Small intestine (tissue), 7 donors: ENCODE results near the gene PCDHGA9. TPM values are rescaled to one million over a fixed set of nuclear protein-coding genes. Genes with fewer than 3 reads are reported as not detected.
"Not testable (repeated sequence)": the region's sequence is repeated elsewhere in the genome, so short reads cannot be mapped to it uniquely, and the experiment has no call there.

Source experiments
- DNase-seq, 2 donors: peaks; one replicate each; pipeline versions ENCODE4 v3.0.0 to v3.0.0-alpha.2; 2013
- FAIRE-seq: peaks from 2 replicates; lab custom pipeline; 2012; peaks lifted over from hg19 to GRCh38; lab: Jason Lieb, UNC
- H3K27ac ChIP-seq, 3 donors: one replicate each; pipeline ENCODE4 v1.5.1; 2013; ENCODE audit warnings: low read length in 2 of 3, mild to moderate bottlenecking in 2 of 3, control low read depth in 1 of 3, inconsistent platforms in 1 of 3, low read depth in 1 of 3, moderate library complexity in 1 of 3
- H3K27me3 ChIP-seq, 3 donors: one replicate each; pipeline ENCODE4 v1.6.1; 2013; ENCODE audit warnings: low read length in 3 of 3, inconsistent platforms in 1 of 3; ENCODE audit not compliant: control insufficient read depth in 3 of 3, insufficient read depth in 3 of 3
- H3K36me3 ChIP-seq, 3 donors: one replicate each; pipeline ENCODE4 v1.6.1; 2013; ENCODE audit warnings: low read length in 3 of 3, inconsistent platforms in 1 of 3, low read depth in 1 of 3, mild to moderate bottlenecking in 1 of 3, moderate library complexity in 1 of 3; ENCODE audit not compliant: control insufficient read depth in 3 of 3, insufficient read depth in 2 of 3
- H3K4me1 ChIP-seq, 3 donors: one replicate each; pipeline ENCODE4 v1.6.1; 2013; ENCODE audit warnings: low read length in 2 of 3, inconsistent platforms in 1 of 3, low read depth in 1 of 3, mild to moderate bottlenecking in 1 of 3, moderate library complexity in 1 of 3; ENCODE audit not compliant: control insufficient read depth in 3 of 3, insufficient read depth in 2 of 3
- H3K4me3 ChIP-seq, 3 donors: one replicate each; pipeline ENCODE4 v1.5.1; 2013; ENCODE audit warnings: low read length in 3 of 3, control low read depth in 1 of 3, inconsistent platforms in 1 of 3, low read depth in 1 of 3, mild to moderate bottlenecking in 1 of 3, moderate library complexity in 1 of 3
- H3K9me3 ChIP-seq, 2 donors: one replicate each; pipeline ENCODE4 v1.6.1; 2013; ENCODE audit warnings: low read depth in 1 of 2, low read length in 1 of 2; ENCODE audit not compliant: control insufficient read depth in 2 of 2, insufficient read depth in 1 of 2
- WGBS, 3 donors: extraction: QIAGEN DNeasy Blood & Tissue Kit; methylation state at CpG; one replicate each; pipeline ENCODE4 v1.1.7; 2013; 5-methylcytosine and 5-hydroxymethylcytosine counted together
- polyA plus RNA-seq, 4 donors: library from polyadenylated mRNA; stranded (reverse) in 3 of 4; unstranded in 1 of 4; fragments of 200-250 nt in 3 of 4; fragments of 120-200 nt in 1 of 4; gene quantifications; one replicate each; pipeline versions ENCODE4 v1.2.1 to v1.2.3, GENCODE V29; 2013
- donor health status: healthy with polysubstance abuse.
- donor health status: control.
- donor health status: control.
- donor health status: Bipolar disorder and iron deficiency.
- donor health status: healthy.

Gene PCDHGA9
- polyA plus RNA-seq, 4 donors: 0.75 to 1.0 TPM; not detected in 2

DNA sequence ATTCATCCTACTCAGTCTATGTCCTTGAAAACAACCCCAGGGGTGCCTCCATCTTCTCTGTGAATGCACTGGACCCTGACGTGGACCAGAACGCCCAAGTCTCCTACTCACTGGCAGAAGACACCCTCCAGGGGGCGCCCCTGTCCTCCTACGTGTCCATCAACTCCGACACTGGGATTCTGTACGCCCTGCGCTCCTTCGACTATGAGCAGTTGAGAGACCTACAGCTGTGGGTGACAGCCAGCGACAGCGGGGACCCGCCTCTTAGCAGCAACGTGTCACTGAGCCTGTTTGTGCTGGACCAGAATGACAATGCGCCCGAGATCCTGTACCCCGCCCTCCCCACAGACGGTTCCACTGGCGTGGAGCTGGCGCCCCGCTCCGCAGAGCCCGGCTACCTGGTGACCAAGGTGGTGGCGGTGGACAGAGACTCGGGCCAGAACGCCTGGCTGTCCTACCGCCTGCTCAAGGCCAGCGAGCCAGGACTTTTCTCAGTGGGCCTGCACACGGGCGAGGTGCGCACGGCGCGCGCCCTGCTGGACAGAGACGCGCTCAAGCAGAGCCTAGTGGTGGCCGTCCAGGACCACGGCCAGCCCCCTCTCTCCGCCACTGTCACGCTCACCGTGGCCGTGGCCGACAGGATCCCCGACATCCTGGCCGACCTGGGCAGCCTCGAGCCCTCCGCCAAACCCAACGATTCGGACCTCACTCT, 27.0 kb upstream of the PCDHGA9 start:
- not testable (repeated sequence) for DNase-seq, H3K4me1 ChIP-seq, H3K36me3 ChIP-seq, H3K27ac ChIP-seq, FAIRE-seq, H3K4me3 ChIP-seq
- Histone ChIP-seq H3K27me3 (peaks cover 0 to 22% (median 20%) of the 10 kb centered on the region in 3 donors), H3K9me3 (peaks cover 0 to 54% of the 10 kb centered on the region in 2 donors)
- WGBS, 3 donors: 53 to 63% (median 60%) methylated on average over 29 to 43 of the region's 48 CpGs

DNA sequence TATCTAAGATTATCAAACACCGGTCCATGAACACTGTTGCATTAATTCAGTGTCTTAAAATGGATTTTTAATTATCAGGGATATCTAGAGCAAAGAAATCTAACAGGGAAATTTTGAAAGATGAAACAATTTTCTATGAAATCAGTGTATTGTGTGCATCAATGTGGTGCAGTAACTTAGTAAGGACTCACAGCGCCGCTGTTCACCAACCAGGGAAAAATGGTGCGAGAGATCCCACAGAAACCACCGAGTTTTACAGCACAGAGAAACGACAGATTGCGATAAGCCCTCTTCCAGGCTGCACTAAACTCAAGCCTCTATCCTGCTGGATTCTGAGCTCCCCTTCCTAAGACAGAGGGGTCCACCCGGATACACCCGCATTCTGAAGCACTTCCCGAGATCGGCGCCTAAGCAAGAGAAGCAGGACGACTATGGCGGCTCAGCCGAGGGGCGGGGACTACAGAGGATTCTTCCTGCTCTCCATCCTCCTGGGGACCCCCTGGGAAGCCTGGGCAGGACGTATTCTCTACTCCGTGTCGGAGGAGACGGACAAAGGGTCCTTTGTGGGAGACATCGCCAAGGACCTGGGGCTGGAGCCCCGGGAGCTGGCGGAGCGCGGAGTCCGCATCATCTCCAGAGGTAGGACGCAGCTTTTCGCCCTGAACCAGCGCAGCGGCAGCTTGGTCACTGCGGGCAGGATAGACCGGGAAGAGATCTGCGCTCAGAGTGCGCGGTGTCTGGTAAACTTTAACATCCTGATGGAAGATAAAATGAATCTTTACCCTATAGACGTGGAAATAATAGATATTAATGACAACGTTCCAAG, 19.9 kb upstream of the PCDHGA9 start, which contains the start of gene PCDHGA7:
Gene PCDHGA7 (plus strand): TSS at position 274 of the 826 bp plus-strand sequence. CDS start 158 bp downstream, at position 432.
- FAIRE-seq: no peak
- peaks cover 0 to 43% of the 10 kb centered on the region in 2 donors for H3K9me3 ChIP-seq
- WGBS, 3 donors: 19 to 37% (median 26%) methylated on average over 37 of the region's 37 CpGs

DNA sequence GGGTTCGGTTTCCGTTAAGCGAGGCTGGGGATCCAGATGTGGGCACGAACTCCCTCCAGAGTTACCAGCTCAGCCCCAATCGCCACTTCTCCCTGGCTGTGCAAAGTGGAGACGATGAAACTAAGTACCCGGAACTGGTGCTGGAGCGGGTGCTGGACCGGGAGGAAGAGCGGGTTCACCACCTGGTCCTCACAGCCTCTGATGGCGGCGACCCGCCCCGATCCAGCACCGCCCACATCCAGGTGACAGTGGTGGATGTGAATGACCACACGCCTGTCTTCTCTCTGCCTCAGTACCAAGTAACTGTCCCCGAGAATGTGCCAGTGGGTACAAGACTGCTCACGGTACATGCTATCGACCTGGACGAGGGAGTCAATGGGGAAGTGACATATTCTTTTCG, 19.2 kb upstream of the PCDHGA9 start:
- Histone ChIP-seq H3K36me3 (no peaks in the 10 kb centered on the region), H3K9me3 (peaks cover 0 to 42% of the 10 kb centered on the region in 2 donors), H3K4me1 (no peaks in the 10 kb centered on the region), H3K27me3 (peaks cover 0 to 28% (median 12%) of the 10 kb centered on the region in 3 donors), H3K27ac (no peak overlapping the region), H3K4me3 (no peak overlapping the region)
- no peak for DNase-seq
- WGBS, 3 donors: 43 to 46% (median 44%) methylated on average over 21 of the region's 21 CpGs
- no peak for FAIRE-seq

More for the DNA sequence above, 19.9 kb upstream of the PCDHGA9 start, which contains the start of gene PCDHGA7:
- no peaks in the 10 kb centered on the region for H3K4me1 ChIP-seq
- no peak within 1 kb of the TSS for H3K4me3 ChIP-seq
- no peak within 1 kb of the TSS for H3K27ac ChIP-seq
- DNase-seq: peak in 1 of 2 donors; percentile 14
- no peaks in the 10 kb centered on the region for H3K36me3 ChIP-seq
- H3K27me3 ChIP-seq: peaks cover 0 to 26% (median 10%) of the 10 kb centered on the region in 3 donors

DNA sequence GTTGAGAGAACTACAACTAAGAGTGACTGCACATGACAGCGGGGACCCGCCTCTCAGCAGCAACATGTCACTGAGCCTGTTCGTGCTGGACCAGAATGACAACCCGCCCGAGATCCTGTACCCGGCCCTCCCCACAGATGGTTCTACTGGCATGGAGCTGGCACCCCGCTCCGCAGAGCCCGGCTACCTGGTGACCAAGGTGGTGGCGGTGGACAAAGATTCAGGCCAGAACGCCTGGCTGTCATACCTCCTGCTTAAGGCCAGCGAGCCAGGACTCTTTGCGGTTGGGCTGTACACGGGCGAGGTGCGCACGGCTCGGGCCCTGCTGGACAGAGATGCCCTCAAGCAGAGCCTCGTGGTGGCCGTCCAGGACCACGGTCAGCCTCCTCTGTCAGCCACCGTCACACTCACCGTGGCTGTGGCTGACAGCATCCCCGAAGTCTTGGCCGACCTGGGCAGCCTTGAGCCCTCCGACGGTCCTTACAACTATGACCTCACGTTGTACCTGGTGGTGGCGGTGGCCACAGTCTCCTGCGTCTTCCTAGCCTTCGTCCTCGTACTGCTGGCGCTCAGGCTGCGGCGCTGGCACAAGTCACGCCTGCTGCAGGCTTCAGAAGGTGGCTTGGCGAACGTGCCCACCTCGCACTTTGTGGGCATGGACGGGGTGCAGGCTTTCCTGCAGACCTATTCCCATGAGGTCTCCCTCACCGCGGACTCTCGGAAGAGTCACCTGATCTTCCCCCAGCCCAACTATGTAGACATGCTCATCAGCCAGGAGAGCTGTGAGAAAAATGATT, 17.9 kb upstream of the PCDHGA9 start:
- no peak overlapping the region for H3K4me3 ChIP-seq
- H3K27ac ChIP-seq: no peak overlapping the region
- FAIRE-seq: no peak
- 55 to 62% (median 58%) methylated on average over 43 of the region's 43 CpGs for WGBS, 3 donors
- H3K9me3 ChIP-seq: peaks cover 3 to 56% of the 10 kb centered on the region in 2 donors
- peaks cover 0 to 35% (median 15%) of the 10 kb centered on the region in 3 donors for H3K27me3 ChIP-seq
- no peak for DNase-seq
- H3K36me3 ChIP-seq: no peaks in the 10 kb centered on the region
- H3K4me1 ChIP-seq: no peaks in the 10 kb centered on the region

DNA sequence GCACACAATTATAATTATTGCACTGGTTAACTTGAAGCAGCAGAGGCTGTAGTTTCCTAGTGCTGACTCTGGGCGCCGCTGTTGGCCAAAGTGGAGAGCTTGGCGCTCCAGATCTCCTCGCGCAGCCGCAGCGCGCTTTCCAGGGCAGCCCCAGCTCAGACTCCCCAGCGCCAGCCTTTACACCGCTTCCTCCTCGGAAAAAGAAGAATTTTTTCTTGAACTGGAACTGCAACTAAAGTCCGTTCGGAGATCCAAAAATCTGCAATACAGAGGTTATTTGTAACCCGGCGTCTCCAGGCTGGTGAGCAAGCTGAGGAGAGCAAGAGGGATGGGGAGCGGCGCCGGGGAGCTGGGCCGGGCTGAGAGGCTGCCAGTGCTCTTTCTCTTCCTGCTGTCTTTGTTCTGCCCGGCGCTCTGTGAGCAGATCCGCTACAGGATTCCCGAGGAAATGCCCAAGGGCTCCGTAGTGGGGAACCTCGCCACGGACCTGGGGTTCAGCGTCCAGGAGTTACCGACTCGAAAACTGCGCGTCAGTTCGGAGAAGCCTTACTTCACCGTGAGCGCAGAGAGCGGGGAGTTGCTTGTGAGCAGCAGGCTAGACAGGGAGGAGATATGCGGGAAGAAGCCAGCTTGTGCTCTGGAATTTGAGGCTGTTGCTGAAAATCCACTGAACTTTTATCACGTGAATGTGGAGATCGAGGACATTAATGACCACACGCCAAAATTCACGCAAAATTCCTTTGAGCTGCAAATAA, 14.8 kb upstream of the PCDHGA9 start, which contains the start of gene PCDHGB4:
Gene PCDHGB4 (plus strand): TSS at position 142 of the 755 bp plus-strand sequence. CDS start 187 bp downstream, at position 329.
- not testable (repeated sequence) for H3K27ac ChIP-seq, FAIRE-seq, H3K36me3 ChIP-seq, H3K4me3 ChIP-seq, H3K4me1 ChIP-seq
- H3K9me3 ChIP-seq: peaks cover 7 to 58% of the 10 kb centered on the region in 2 donors
- peak in 1 of 2 donors; percentile 30 for DNase-seq
- 14 to 42% (median 39%) methylated on average over 17 to 22 of the region's 40 CpGs for WGBS, 3 donors
- peaks cover 0 to 40% (median 17%) of the 10 kb centered on the region in 3 donors for H3K27me3 ChIP-seq

DNA sequence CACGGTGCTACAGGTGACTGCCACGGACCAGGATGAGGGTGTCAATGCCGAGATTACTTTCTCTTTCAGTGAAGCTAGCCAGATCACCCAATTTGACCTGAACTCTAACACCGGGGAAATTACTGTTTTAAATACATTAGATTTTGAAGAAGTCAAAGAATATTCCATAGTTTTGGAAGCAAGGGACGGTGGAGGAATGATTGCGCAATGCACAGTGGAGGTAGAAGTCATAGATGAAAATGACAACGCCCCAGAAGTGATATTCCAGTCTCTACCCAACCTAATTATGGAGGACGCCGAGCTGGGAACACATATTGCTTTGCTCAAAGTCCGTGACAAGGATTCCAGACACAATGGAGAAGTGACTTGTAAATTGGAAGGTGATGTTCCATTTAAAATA, 13.9 kb upstream of the PCDHGA9 start:
- FAIRE-seq (no peak), DNase-seq (no peak)
- Histone ChIP-seq H3K9me3 (peaks cover 8 to 58% of the 10 kb centered on the region in 2 donors), H3K27me3 (peaks cover 0 to 39% (median 17%) of the 10 kb centered on the region in 3 donors), H3K36me3 (no peaks in the 10 kb centered on the region), H3K4me3 (no peak overlapping the region), H3K4me1 (no peaks in the 10 kb centered on the region), H3K27ac (no peak overlapping the region)
- WGBS, 3 donors: 49 to 56% (median 49%) methylated on average over 10 of the region's 10 CpGs

DNA sequence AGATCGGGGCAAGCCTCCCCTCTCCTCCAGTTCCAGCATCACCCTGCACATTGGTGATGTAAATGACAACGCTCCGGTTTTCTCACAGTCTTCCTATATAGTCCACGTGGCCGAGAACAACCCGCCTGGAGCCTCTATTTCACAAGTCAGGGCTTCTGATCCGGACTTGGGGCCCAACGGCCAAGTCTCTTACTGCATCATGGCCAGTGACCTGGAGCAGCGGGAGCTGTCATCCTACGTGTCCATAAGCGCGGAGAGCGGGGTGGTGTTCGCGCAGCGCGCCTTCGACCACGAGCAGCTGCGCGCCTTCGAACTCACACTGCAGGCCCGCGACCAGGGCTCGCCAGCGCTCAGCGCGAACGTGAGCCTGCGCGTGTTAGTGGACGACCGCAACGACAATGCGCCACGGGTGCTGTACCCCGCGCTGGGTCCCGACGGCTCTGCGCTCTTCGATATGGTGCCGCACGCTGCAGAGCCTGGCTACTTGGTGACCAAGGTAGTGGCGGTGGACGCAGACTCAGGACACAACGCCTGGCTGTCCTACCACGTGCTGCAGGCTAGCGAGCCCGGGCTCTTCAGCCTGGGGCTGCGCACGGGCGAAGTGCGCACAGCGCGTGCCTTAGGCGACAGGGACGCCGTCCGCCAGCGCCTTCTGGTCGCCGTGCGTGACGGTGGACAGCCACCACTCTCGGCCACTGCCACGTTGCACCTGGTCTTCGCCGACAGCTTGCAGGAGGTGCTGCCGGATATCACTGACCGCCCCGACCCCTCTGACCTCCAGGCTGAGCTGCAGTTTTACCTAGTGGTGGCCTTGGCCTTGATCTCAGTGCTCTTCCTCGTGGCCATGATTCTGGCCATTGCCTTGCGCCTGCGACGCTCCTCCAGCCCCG, 13.2 kb upstream of the PCDHGA9 start:
- Histone ChIP-seq H3K4me1 (no peaks in the 10 kb centered on the region), H3K27ac (no peak overlapping the region), H3K27me3 (peaks cover 0 to 36% (median 22%) of the 10 kb centered on the region in 3 donors), H3K9me3 (peaks cover 8 to 58% of the 10 kb centered on the region in 2 donors), H3K36me3 (no peaks in the 10 kb centered on the region), H3K4me3 (no peak overlapping the region)
- 43 to 63% (median 63%) methylated on average over 70 to 77 of the region's 77 CpGs for WGBS, 3 donors
- FAIRE-seq (no peak), DNase-seq (no peak)
